Caco-2 (cell line): ENCODE results near the gene POLDIP2. TPM values are rescaled to one million over a fixed set of nuclear protein-coding genes. Genes with fewer than 3 reads are reported as not detected.
A peak's percentile ranks its signal among the peaks of the same experiment; 100 is the strongest.

Source experiments
- BruUV-seq: library from RNA; stranded (reverse); fragments of 400-500 nt; replicated peaks from 2 replicates; lab custom pipeline; 2021; lab: Mats Ljungman, UMichigan
- CTCF ChIA-PET: fragments of 300-600 bp; sonication (Branson Sonifier 250); formaldehyde crosslinking; loops from one replicate; lab custom pipeline; 2022; ENCODE audit warnings: antibody characterized with exemption; lab: Charles Lee
- POLR2A ChIA-PET: fragments of 300-600 bp; sonication (Branson Sonifier 250); formaldehyde crosslinking; loops from one replicate; lab custom pipeline; 2022; ENCODE audit warnings: antibody characterized with exemption; lab: Charles Lee
- DNase-seq, 2 experiments: peaks; one replicate each; pipeline versions ENCODE4 v3.0.0 to v3.0.0-alpha.2; 2020 to 2022
- H3K27me3 ChIP-seq: replicated peaks from 2 replicates; pipeline ENCODE4 v1.6.0; 2011; ENCODE audit warnings: low read length; ENCODE audit not compliant: control insufficient read depth, insufficient read depth
- H3K36me3 ChIP-seq: 2 replicates; pipeline ENCODE4 v1.5.1; 2011; ENCODE audit warnings: low read length; ENCODE audit not compliant: control insufficient read depth, insufficient read depth
- H3K4me1 ChIP-seq: fragments of 250-450 bp; sonication (Bioruptor Pico); 2 replicates; pipeline ENCODE4 v1.5.1; 2020; ENCODE audit warnings: mild to moderate bottlenecking
- H3K4me3 ChIP-seq: 2 replicates; pipeline ENCODE4 v1.5.1; 2011; ENCODE audit warnings: low read depth, mild to moderate bottlenecking, control low read depth, low read length
- H3K9me3 ChIP-seq: fragments of 250-450 bp; sonication (Bioruptor Pico); 2 replicates; pipeline ENCODE4 v1.5.1; 2020; ENCODE audit warnings: mild to moderate bottlenecking, moderate library complexity
- H3K27ac Mint-ChIP-seq: one replicate; pipeline ENCODE4 v1.8.0; 2022; ENCODE audit warnings: mixed read lengths; ENCODE audit not compliant: unreplicated experiment
- H3K27me3 Mint-ChIP-seq: one replicate; pipeline ENCODE4 v1.8.0; 2022; ENCODE audit warnings: mixed read lengths; ENCODE audit not compliant: insufficient read depth, unreplicated experiment
- H3K36me3 Mint-ChIP-seq: one replicate; pipeline ENCODE4 v1.8.0; 2022; ENCODE audit warnings: mild to moderate bottlenecking, mixed read lengths; ENCODE audit not compliant: insufficient read depth, unreplicated experiment
- H3K4me1 Mint-ChIP-seq: one replicate; pipeline ENCODE4 v1.8.0; 2022; ENCODE audit warnings: low read depth, mixed read lengths; ENCODE audit not compliant: unreplicated experiment
- H3K4me3 Mint-ChIP-seq: one replicate; pipeline ENCODE4 v1.8.0; 2022; ENCODE audit warnings: mild to moderate bottlenecking, moderate library complexity, mixed read lengths; ENCODE audit not compliant: unreplicated experiment
- H3K9me3 Mint-ChIP-seq: one replicate; pipeline ENCODE4 v1.8.0; 2022; ENCODE audit warnings: mixed read lengths; ENCODE audit not compliant: unreplicated experiment
- CTCF ChIP-seq, 2 experiments: fragments of 200-600 bp in 1 of 2; IDR thresholded peaks; 1 replicate in 1 of 2; 2 replicates in 1 of 2; pipeline versions ENCODE4 v1.5.1 to v1.8.0; 2011 to 2022; ENCODE audit warnings: antibody characterized with exemption in 1 of 2, control low read depth in 1 of 2, inconsistent platforms in 1 of 2, low read depth in 1 of 2, low read length in 1 of 2, mild to moderate bottlenecking in 1 of 2, moderate library complexity in 1 of 2; ENCODE audit not compliant: insufficient read depth in 1 of 2, severe bottlenecking in 1 of 2, unreplicated experiment in 1 of 2
- intact Hi-C: fragments of 100-400 bp; cut with micrococcal nuclease; formaldehyde crosslinking; loops from one replicate; pipeline ENCODE4 v1.10.0; 2022; ENCODE audit not compliant: unreplicated experiment
- total RNA-seq: library from RNA; stranded (reverse); gene quantifications from 2 replicates; pipeline ENCODE4 v1.2.3, GENCODE V29; 2022

The POLDIP2 gene
- total RNA-seq, 1 experiment from 2014 or later = 257 TPM

DNA sequence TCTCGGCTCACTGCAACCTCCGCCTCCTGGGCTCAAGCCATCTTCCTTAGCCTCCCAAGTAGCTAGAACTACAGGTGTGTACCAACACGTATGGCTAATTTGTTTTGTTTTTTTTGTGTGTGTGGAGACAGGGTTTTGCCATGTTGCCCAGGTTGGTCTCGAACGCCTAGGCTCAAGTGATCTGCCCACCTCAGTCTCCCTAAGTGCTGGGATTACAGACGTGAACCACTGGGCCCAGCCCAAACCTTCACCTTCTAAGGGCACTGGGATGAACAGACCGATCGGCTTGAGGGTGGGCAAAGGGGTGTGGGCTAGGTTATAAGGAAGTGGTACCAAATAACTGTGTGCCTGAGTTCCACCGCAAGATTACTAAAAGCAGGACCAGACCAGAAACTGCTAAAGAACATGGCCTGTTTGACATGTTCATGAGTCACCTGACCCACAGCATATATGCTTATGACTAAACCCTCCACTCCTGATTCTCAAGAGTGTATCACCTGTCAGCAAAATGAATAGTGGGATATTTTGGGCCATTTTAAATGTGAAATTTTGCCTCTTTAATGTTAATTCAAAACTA, 30.2 kb downstream of the POLDIP2 start:
- Mint-ChIP-seq H3K9me3 (no peaks in the 10 kb centered on the region), H3K36me3 (peaks cover 79% of the 10 kb centered on the region), H3K27ac (peak overlapping the region; percentile 48), H3K4me3 (no peak overlapping the region), H3K4me1 (peaks cover 54% of the 10 kb centered on the region), H3K27me3 (no peaks in the 10 kb centered on the region)
- ChIA-PET POLR2A (interaction anchor here (2.8 kb wide), 1 partner anchor 9 kb away, joined by 17 read pairs; the partner anchor contains the start of genes IFT20 and TNFAIP1), CTCF (interaction anchor here (0.7 kb wide), 1 partner anchor 8 kb away, joined by 6 read pairs; the partner anchor contains the start of genes IFT20 and TNFAIP1)
- no peaks in the 10 kb centered on the region for H3K27me3 ChIP-seq
- peaks cover 19% of the 10 kb centered on the region for H3K36me3 ChIP-seq
- TSS peak; percentile 16 for BruUV-seq
- no peak for TF ChIP-seq CTCF (IDR thresholded peaks at IDR 0.05; ENCODE audit: insufficient read depth in 1 of 2, low read depth in 1 of 2, low read length in 1 of 2, severe bottlenecking in 1 of 2, unreplicated experiment in 1 of 2)
- H3K4me1 ChIP-seq = peaks cover 52% of the 10 kb centered on the region
- intact Hi-C loops = loop anchor here (10.0 kb wide), 1 partner anchor 232 kb away; no protein-coding TSS in a partner anchor
- no peak overlapping the region for H3K4me3 ChIP-seq
- DNase-seq = no peak
- no peaks in the 10 kb centered on the region for H3K9me3 ChIP-seq

DNA sequence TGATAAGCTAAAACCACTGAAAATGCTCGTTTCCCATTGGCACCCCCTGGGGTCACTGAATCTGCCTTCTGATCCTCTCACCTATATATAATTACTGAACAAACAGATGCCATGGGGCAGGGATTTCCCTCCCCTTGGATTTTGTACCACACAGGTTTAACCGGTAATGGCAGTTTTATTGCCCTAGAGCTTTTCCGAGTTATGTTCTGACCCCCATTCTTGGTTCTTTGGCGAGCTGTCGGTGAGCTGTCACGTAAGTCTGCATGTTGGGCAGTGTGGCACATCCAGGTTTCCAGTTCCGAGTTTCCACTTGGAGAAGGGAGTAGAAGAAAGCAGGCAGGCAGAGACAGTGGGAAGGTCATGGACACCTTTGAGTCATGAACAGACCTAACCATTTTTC, 31.2 kb downstream of the POLDIP2 start:
- Mint-ChIP-seq H3K36me3 (peaks cover 78% of the 10 kb centered on the region), H3K27me3 (no peaks in the 10 kb centered on the region), H3K9me3 (no peaks in the 10 kb centered on the region), H3K4me3 (no peak overlapping the region), H3K27ac (peak overlapping the region; percentile 48), H3K4me1 (peaks cover 60% of the 10 kb centered on the region)
- ChIA-PET CTCF (interaction anchor here (1.3 kb wide), 1 partner anchor 9 kb away, joined by 5 read pairs; the partner anchor contains the start of genes IFT20 and TNFAIP1), POLR2A (interaction anchor here (0.9 to 2.8 kb wide), 2 partner anchors 10 to 31 kb away, joined by 3 to 17 read pairs; partner anchors contain the start of genes IFT20, POLDIP2 and TNFAIP1)
- TF ChIP-seq CTCF (IDR thresholded peaks at IDR 0.05; ENCODE audit: insufficient read depth in 1 of 2, low read depth in 1 of 2, low read length in 1 of 2, severe bottlenecking in 1 of 2, unreplicated experiment in 1 of 2) = no peak
- Histone ChIP-seq H3K9me3 (no peaks in the 10 kb centered on the region), H3K4me3 (no peak overlapping the region), H3K36me3 (peaks cover 15% of the 10 kb centered on the region), H3K4me1 (peaks cover 53% of the 10 kb centered on the region), H3K27me3 (no peaks in the 10 kb centered on the region)
- intact Hi-C loops = loop anchor here (10.0 kb wide), 1 partner anchor 231 kb away; no protein-coding TSS in a partner anchor
- DNase-seq = peak in 1 of 2 experiments; percentile 55
- BruUV-seq = no TSS peak

GRCh38 chr17:28325211-28325610, 32.1 kb downstream of the POLDIP2 start:
- peaks cover 69% of the 10 kb centered on the region for H3K4me1 Mint-ChIP-seq
- no peaks in the 10 kb centered on the region for H3K9me3 ChIP-seq
- peak overlapping the region; percentile 48 for H3K27ac Mint-ChIP-seq
- no peaks in the 10 kb centered on the region for H3K27me3 Mint-ChIP-seq
- H3K9me3 Mint-ChIP-seq = no peaks in the 10 kb centered on the region
- no TSS peak for BruUV-seq
- ChIA-PET CTCF (interaction anchor here (1.3 kb wide), 1 partner anchor 10 kb away, joined by 5 read pairs; the partner anchor contains the start of genes IFT20 and TNFAIP1), POLR2A (interaction anchor here (2.8 kb wide), 1 partner anchor 11 kb away, joined by 17 read pairs; the partner anchor contains the start of genes IFT20 and TNFAIP1)
- H3K4me1 ChIP-seq = peaks cover 62% of the 10 kb centered on the region
- no peaks in the 10 kb centered on the region for H3K27me3 ChIP-seq
- no peak overlapping the region for H3K4me3 Mint-ChIP-seq
- TF ChIP-seq CTCF (IDR thresholded peaks at IDR 0.05; ENCODE audit: insufficient read depth in 1 of 2, low read depth in 1 of 2, low read length in 1 of 2, severe bottlenecking in 1 of 2, unreplicated experiment in 1 of 2) = no peak
- no peak overlapping the region for H3K4me3 ChIP-seq
- no peak for DNase-seq
- H3K36me3 ChIP-seq = peaks cover 17% of the 10 kb centered on the region
- H3K36me3 Mint-ChIP-seq = peaks cover 70% of the 10 kb centered on the region
- intact Hi-C loops = loop anchor here (10.0 kb wide), 1 partner anchor 230 kb away; no protein-coding TSS in a partner anchor
